GM18951 (cell line): ENCODE measurements around the gene NFIX.

Source experiments
- POLR2A ChIP-seq: IDR thresholded peaks from 4 replicates; pipeline ENCODE4 v1.6.1; 2011; ENCODE audit warnings: mild to moderate bottlenecking; ENCODE audit not compliant: insufficient read length, insufficient read depth; ENCODE audit errors: extremely low read depth
- in situ Hi-C: fragments of 300-500 bp; cut with MboI; formaldehyde crosslinking; loops from one replicate; pipeline ENCODE4 v1.12.0; 2022; ENCODE audit warnings: low sequenced_read_pairs, mixed read lengths, inconsistent platforms; ENCODE audit not compliant: unreplicated experiment

The NFIX gene

DNA sequence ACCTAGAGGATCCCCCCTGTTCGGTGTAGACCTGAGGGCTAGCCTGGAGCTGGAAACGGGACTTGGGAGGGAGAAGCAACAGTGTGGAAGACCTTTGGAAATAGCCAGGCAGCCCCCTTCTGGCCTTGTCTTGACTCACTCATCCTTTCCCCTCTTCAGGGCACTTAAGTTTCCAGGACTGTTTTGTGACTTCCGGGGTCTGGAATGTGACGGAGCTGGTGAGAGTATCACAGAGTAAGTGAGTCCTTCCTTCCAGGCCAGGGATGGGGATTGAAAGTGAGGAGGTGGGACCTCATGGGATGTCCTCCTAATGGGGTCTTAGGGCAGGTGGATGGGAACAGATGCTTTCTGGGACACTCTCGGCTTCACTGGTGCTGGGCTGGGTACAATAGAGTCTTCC, 78.0 kb downstream of the NFIX start:
- TF ChIP-seq POLR2A, result no peak
- in situ Hi-C loops, result no loop called here

DNA sequence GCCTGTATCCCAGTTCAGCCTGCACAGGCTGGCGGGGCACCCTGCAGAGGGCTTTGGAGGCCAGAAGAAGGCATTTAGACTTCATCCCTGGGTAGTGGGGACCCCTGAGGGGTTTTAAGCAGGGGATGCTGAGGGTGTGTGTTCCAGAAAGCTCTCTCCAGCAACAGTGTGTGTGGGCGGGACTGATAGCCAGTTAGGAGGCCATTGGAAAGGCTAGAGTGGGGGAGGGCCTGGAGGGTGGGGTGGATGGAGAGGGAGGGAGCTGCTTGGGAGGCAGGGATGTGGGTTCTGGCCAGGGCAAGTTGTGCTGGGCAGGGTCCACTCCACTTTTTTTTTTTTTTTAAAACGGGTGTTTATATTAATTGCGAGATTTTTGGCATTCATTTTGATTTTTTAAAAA, 79.1 kb downstream of the NFIX start:
- in situ Hi-C loops, result no loop called here

DNA sequence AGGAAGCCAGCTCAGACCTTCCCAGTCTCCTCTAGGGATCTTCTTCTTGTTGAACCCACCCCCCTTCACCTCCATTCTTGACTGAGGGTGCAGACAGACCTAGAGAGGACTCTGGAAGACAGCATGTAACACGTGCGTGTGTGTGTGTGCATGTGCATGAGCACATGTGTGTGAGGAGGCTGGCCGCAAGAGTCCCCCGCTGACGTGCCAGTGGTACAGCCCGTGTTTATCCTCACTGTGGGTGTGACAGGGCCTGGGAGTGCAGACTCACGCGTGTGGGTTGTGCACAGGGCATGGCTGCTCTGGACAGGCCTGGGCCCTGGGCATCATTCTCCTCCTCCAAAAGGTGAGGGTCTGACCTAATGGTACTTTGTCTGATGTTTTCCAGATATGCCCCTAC, 81.0 kb downstream of the NFIX start:
- in situ Hi-C loops, result no loop called here
- no peak for TF ChIP-seq POLR2A

More for the DNA sequence above, 79.1 kb downstream of the NFIX start:
- no peak for TF ChIP-seq POLR2A

DNA sequence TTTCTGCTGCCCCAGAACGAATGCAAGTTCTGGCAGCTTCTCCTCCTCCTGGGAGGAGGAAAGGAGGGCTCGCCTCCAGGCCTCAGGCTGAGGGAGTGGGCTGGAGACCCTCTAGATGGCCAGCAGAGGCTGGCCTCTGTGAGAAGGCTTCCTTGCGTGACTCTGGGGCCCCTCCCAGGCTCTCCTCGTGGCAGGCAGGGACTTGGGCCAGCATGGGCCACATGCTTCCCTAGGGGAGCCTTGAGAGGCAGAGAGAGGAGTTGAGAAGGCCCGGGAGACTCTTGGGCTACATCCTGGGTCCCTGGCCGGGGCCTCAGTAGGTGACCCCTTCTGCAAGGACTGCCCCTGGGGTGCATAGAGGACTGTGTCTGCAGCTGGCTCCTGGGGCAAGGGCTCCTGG, 81.5 kb downstream of the NFIX start:
- TF ChIP-seq POLR2A, result no peak
- in situ Hi-C loops, result no loop called here

DNA sequence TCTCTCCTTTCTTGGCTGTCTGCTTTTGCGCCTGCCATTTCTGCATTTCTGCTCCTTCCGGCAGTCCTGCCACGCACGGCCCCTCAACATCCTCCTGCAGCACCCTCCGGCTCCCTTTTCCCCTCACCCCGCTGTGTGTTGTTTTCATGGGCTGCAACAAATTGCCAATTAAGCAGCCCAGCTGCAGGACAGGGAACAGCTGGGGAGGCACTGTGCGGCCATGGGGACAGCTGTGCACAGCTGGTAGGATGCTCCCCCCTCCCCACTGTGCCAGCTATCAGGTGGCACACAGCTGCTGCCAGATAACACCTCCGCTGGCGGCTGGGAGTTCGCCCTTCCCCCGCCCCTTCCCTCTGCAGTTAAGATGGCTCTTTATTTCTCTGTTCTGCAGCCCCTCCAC, 82.0 kb downstream of the NFIX start:
- in situ Hi-C loops, result no loop called here
- no peak for TF ChIP-seq POLR2A

DNA sequence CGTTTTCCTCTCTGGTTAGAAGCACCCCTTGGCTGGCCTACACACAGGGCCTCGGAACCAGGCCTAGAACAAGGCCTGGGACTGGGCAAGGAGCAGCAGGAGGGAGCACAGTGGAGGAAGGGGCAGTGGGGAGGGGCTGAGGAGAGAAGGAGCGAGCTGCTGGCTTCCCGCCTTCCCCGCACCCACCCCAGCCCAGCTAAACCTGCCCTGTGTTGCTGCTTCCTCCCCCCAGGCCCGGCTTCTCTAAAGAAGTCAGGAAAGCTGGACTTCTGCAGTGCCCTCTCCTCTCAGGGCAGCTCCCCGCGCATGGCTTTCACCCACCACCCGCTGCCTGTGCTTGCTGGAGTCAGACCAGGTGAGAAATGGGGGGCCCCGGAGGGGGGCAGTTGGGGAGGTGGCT, 83.1 kb downstream of the NFIX start:
- TF ChIP-seq POLR2A, result no peak
- in situ Hi-C loops, result no loop called here

DNA sequence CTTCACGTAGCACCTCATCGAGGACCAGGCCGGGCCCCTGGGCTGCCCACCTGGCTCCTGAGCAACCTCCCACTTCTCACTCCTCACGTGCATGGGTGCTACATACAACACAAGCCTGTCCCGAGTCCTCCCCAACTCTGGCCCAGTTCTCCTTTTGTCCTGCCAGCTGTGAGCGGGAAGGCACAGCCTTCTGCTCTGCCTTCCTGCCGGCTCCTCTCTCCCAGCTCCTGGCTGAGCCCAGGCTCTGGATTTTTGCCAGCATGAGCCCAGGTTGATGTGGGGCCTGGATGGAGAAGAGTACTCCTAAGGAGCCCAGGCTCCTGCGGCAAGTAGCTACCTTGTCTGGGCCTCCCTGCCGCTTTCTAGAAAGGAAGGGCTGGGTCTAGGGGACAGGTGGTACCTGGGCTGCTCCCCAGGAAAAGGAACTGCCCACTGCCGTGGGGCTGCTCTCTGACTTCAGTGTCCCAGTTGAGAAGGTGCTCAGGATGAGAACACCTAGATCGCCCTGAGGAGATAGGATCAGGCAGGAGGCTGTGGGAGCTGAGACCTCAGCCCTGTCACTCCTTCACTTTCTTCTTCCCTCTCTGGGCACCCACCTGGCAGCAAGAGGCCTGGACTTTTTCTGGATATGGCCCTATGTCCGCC, 83.7 kb downstream of the NFIX start:
- TF ChIP-seq POLR2A, result no peak
- in situ Hi-C loops, result no loop called here

DNA sequence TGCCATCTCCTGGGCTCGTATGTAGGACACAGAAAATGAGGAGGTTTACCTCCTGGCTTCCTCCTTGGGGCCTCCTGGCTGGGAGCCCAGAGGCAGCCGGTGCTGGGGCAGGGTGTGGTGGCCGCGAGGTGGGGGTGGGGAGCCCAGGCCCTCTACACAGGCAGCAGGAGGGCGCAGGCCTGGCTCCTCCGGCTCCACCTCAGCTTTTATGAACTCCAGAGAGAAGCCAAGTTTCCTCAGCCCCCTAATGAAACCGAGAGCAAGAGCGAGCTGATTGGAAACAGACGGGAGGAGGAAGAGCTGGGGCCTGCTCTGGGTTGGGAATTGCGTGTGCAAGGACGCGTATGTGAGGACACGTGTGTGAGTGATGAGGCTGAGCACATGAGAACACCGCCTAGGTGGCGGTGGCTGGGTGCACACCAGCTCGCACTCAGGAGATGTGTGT, 84.3 kb downstream of the NFIX start:
- no peak for TF ChIP-seq POLR2A
- in situ Hi-C loops, result no loop called here

DNA sequence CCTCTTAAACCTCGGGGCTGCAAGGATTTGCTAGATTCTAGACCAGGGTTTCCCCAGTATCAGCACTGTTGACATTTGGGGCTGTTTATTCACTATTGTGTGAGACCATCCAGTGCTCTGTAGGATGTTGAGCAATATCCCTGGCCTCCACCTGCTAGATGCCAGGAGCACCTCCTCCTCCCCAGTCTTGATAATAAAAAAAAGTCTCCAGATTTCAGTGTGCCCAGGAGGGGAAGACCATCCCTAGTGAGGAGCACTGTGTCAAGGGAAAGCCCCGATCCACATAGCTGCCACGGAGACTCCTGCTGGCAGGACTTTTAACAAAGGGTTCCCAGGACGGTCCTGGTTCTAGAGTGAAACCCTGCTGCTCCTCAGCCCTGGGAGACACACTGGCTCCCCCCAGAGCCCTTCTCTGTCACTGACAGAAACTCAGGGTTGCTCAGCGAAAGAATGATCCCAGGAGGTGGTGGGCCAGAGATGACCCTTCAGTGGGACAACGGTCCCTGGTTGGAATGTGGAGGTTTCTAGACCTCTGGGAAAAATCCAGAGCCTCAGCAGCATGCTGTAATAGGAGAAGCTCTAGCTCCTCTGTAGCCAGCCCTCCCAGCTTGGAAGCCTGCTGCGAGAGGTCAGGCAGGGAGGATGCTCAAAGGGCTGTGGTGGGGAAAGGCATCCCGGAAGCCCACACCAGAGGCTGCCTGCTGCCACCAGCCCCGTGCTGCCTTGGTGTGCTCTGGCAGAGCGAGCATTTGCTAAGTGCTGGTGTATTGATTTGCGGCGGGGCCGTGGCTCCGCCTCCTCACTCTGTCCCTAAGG, 87.1 kb downstream of the NFIX start:
- in situ Hi-C loops, result no loop called here
- no peak for TF ChIP-seq POLR2A

DNA sequence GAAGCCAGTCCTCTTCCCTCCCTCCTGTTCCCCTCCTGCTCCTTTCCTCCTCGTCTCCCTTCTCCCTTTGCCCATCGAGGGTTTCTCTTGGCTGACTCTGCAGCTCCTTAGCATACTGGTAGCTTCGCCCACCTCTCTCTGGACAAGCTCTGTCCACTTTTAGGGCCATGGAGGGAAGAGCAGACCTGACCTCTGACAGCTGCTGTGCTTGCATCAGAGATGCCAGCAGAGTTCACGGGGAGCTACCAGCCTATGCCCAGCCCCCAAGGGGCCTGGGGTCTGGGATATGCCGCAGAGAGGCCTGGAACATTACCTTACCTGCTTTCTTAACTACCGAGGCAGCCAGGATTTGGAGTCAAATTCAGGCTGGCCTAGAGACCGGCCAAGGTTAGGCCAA, 87.7 kb downstream of the NFIX start:
- TF ChIP-seq POLR2A, result no peak
- in situ Hi-C loops, result no loop called here

DNA sequence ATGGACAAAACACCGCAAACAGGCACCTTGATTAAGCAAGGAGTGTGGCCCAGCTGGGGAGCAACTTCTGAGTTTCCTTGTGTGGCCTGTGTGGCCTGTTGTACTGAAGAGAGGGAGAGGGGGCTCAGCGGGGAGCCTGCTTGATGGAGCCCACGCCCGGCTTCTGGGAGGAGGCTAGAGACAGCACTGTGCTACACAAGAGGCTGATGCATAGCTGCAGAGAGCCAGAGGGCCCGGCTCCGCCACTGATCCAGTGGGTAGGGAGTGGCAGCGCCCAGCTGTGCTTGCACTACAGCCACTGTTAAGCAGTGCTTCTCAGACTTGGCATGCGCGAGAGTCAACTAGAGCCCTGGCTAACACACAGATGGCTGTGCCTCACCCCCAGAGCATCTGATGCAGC, 88.4 kb downstream of the NFIX start:
- no peak for TF ChIP-seq POLR2A
- in situ Hi-C loops, result no loop called here

DNA sequence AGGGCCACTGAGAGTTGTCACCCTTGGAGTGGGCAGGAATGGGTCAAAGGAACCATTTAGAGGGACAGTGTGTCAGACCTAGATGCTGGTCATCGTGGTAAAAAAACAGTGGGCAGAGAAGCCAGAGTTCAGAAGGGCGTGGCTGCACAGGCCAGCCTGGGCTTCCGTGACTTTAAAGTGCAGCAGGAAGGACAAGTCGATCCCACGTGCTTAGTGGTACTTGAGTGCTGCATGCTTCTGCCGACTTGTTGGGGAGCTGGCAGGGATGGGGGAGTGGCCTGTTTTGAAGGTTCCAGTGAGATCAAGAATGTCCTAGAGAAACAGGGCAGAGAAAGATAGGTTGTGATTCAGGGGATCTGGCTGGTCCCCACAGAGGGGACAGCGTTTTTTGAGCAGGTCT, 90.4 kb downstream of the NFIX start:
- no peak for TF ChIP-seq POLR2A
- in situ Hi-C loops, result loop anchor here (5.0 kb wide), 1 partner anchor 53 kb away; no protein-coding TSS in a partner anchor

DNA sequence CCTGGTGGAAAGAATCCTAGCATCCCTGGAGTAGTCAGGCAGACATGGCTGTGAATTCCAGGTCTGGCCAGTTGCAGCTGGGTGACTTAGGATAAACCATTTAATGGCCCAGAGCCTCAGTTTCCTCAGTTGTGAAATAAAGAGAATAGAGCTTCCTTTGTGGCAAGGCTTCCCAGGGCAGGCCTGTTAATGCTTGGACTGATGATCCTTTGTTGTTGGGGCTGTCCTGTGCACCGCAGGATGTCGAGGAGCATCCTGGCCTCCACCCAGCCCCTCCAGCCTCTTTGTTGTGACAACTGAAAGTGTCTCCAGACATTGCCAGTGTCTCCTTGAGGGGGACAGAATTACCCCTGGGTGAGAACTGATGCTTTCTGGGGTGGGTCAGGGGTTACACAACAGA, 91.1 kb downstream of the NFIX start:
- TF ChIP-seq POLR2A, result no peak
- in situ Hi-C loops, result loop anchor here (5.0 kb wide), 1 partner anchor 54 kb away; no protein-coding TSS in a partner anchor

DNA sequence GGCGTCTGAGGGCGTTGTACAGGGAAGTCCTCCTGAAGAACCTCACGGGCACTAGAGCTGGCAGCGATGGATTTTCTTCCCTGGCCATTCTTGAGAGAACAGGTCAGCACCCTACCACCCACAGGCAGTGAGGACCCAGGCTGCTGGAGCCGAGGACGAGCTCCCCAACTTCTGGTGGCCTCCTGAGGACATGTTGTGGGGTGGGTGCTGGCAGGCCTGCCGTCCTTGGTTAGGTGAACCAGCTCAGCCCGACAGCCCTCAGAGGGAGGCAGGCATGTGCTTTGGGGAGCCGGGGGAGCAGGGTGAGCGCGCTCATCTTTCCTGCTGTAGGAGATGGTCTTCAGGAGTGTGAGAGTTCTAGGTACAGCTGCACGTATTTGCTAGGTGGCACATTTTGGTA, 92.0 kb downstream of the NFIX start:
- no peak for TF ChIP-seq POLR2A
- in situ Hi-C loops, result loop anchor here (5.0 kb wide), 1 partner anchor 55 kb away; no protein-coding TSS in a partner anchor

DNA sequence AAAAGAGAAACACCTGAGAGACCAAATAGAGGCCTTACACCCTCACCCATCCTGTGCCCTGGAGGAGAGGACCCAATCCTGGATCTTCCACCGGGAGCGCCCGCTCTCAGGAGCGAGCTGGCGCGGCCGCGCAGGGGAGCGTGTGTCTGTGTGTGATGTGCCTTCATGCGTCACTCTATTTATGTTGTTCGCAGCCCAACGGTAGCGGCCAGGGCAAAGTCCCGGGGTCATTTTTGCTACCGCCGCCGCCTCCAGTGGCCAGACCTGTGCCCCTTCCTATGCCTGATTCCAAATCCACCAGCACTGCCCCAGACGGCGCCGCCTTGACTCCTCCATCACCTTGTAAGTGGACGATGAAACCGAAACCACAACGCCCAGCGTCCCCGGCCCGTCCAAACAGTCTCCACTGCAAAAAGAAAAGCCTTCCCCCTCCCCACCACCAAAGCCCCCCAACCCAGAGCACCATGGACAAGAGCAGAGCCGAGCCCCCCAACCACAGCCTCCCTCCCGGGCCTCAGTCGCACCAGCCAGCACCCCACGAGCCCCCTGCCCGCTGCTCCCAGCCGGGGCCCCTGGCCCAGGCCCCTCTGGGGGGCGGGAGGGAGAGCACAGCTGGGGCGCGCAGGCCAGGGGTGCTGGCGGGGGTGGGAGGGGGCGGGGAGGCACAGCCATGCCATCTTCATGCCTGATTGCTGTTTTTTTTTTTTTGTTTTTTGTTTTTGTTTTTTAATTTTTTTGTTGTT, 92.7 kb downstream of the NFIX start:
- in situ Hi-C loops, result loop anchor here (5.0 kb wide), 1 partner anchor 56 kb away; no protein-coding TSS in a partner anchor
- TF ChIP-seq POLR2A, result no peak
